GM23338 (cell line): ENCODE measurements around the gene DIPK2B. TPM values are rescaled to one million over a fixed set of nuclear protein-coding genes. Genes with fewer than 3 reads are reported as not detected.

Experiments used
- ATAC-seq: fragments of 200-7000 bp; cut with Tn5 transposase; 3 replicates; pipeline ENCODE4 v1.9.1; 2020
- DNase-seq: peaks from one replicate; pipeline ENCODE4 v3.0.0-alpha.2; 2015; ENCODE audit warnings: low spot score
- H2AFZ ChIP-seq: fragments of 200-600 bp; sonication (generic); 2 replicates; pipeline ENCODE4 v1.8.0; 2016; ENCODE audit warnings: antibody characterized with exemption, mild to moderate bottlenecking, moderate library complexity
- H3F3A ChIP-seq: fragments of 200-600 bp; sonication (generic); replicated peaks from 2 replicates; pipeline ENCODE4 v1.8.0; 2017; ENCODE audit warnings: antibody characterized with exemption, mixed run types, low read depth
- H3K27ac ChIP-seq: fragments of 200-600 bp; sonication (generic); 2 replicates; pipeline ENCODE4 v1.6.1; 2016; ENCODE audit warnings: low read depth
- H3K27me3 ChIP-seq: fragments of 200-600 bp; sonication (generic); 2 replicates; pipeline ENCODE4 v1.8.0; 2016; ENCODE audit warnings: mild to moderate bottlenecking, mixed run types, moderate library complexity; ENCODE audit not compliant: insufficient read depth
- H3K36me3 ChIP-seq: fragments of 200-600 bp; sonication (generic); 2 replicates; pipeline ENCODE4 v1.8.0; 2016; ENCODE audit warnings: mild to moderate bottlenecking; ENCODE audit not compliant: insufficient read depth
- H3K4me1 ChIP-seq: fragments of 200-600 bp; sonication (generic); 2 replicates; pipeline ENCODE4 v1.8.0; 2016; ENCODE audit warnings: mild to moderate bottlenecking, moderate library complexity; ENCODE audit not compliant: insufficient read depth
- H3K4me2 ChIP-seq: fragments of 200-600 bp; sonication (generic); 2 replicates; pipeline ENCODE4 v1.7.1; 2017; ENCODE audit warnings: mixed run types
- H3K4me3 ChIP-seq: fragments of 200-600 bp; sonication (generic); 2 replicates; pipeline ENCODE4 v1.6.1; 2016; ENCODE audit warnings: mixed run types
- H3K79me2 ChIP-seq: fragments of 200-600 bp; sonication (generic); replicated peaks from 2 replicates; pipeline ENCODE4 v1.8.0; 2017; ENCODE audit warnings: mild to moderate bottlenecking; ENCODE audit not compliant: insufficient read depth
- H3K9me2 ChIP-seq: fragments of 200-600 bp; sonication (generic); 2 replicates; pipeline ENCODE4 v1.8.0; 2017; ENCODE audit not compliant: insufficient read depth
- H4K20me1 ChIP-seq: fragments of 200-600 bp; sonication (generic); replicated peaks from 2 replicates; pipeline ENCODE4 v1.8.0; 2017; ENCODE audit warnings: mild to moderate bottlenecking; ENCODE audit not compliant: insufficient read depth
- H3K27ac Mint-ChIP-seq: 2 replicates; pipeline ENCODE4 v1.8.0; 2020; ENCODE audit warnings: inconsistent platforms, mild to moderate bottlenecking, moderate library complexity, mixed read lengths
- H3K27me3 Mint-ChIP-seq: 3 replicates; pipeline ENCODE4 v1.8.0; 2022; ENCODE audit warnings: low read depth, mild to moderate bottlenecking, moderate library complexity, mixed read lengths, inconsistent platforms; ENCODE audit not compliant: insufficient read depth, poor library complexity
- H3K36me3 Mint-ChIP-seq: 3 replicates; pipeline ENCODE4 v1.8.0; 2021; ENCODE audit warnings: low read depth, mild to moderate bottlenecking, inconsistent platforms, moderate library complexity, mixed read lengths
- H3K4me1 Mint-ChIP-seq: 3 replicates; pipeline ENCODE4 v1.8.0; 2020; ENCODE audit warnings: mild to moderate bottlenecking, inconsistent platforms, mixed read lengths
- H3K4me3 Mint-ChIP-seq: 3 replicates; pipeline ENCODE4 v1.8.0; 2021; ENCODE audit warnings: moderate library complexity, mild to moderate bottlenecking, inconsistent platforms, mixed read lengths
- H3K9me3 Mint-ChIP-seq: 3 replicates; pipeline ENCODE4 v1.8.0; 2020; ENCODE audit warnings: moderate library complexity, mild to moderate bottlenecking, inconsistent platforms, mixed read lengths
- CREB1 ChIP-seq: fragments of 250-450 bp; sonication (Bioruptor Pico); IDR thresholded peaks from 2 replicates; pipeline ENCODE4 v1.5.0; 2020; ENCODE audit warnings: low read depth, mild to moderate bottlenecking, moderate library complexity
- CTCF ChIP-seq, 2 experiments: fragments of 200-600 bp in 1 of 2; sonication (generic) in 1 of 2; conservative IDR thresholded peaks; 2 replicates each; pipeline versions ENCODE4 v1.5.1 to v1.6.1; 2016 to 2017; ENCODE audit warnings: antibody characterized with exemption in 2 of 2, low read depth in 2 of 2, mild to moderate bottlenecking in 2 of 2, moderate library complexity in 1 of 2
- ETS1 ChIP-seq: IDR thresholded peaks from 2 replicates; pipeline ENCODE4 v1.6.1; 2016; ENCODE audit warnings: antibody characterized with exemption
- JUNB ChIP-seq: IDR thresholded peaks from one replicate; pipeline ENCODE4 v1.6.1; 2016; ENCODE audit warnings: antibody characterized with exemption; ENCODE audit not compliant: unreplicated experiment
- polyA plus RNA-seq: library from polyadenylated mRNA; unstranded; fragments of >200 nt; fragmentation: Nextera tagmentation; extraction: Ambion mirVana; gene quantifications from 2 replicates; pipeline ENCODE4 v1.2.1, GENCODE V29; 2016
- total RNA-seq: library from RNA; depleted of rRNA; stranded (reverse); fragments of >200 nt; shearing (Covaris generic); gene quantifications from 2 replicates; pipeline ENCODE4 v1.2.3, GENCODE V29; 2014

The DIPK2B gene
- total and polyA plus RNA-seq, 2 experiments from 2014 or later = not detected

- Histone ChIP-seq H3K36me3 (no peaks in the 10 kb centered on the region), H2AFZ (no peak overlapping the region), H3F3A (no peaks in the 10 kb centered on the region), H4K20me1 (no peaks in the 10 kb centered on the region), H3K4me1 (no peaks in the 10 kb centered on the region), H3K79me2 (no peaks in the 10 kb centered on the region), H3K27ac (no peak overlapping the region), H3K4me2 (no peak overlapping the region), H3K9me2 (no peaks in the 10 kb centered on the region), H3K27me3 (no peaks in the 10 kb centered on the region), H3K4me3 (no peak overlapping the region)
- no peak overlapping the region for H3K4me3 Mint-ChIP-seq
- peak; percentile 3 for DNase-seq
- H3K9me3 Mint-ChIP-seq = no peaks in the 10 kb centered on the region; the same call in 2 of the 3 replicates
- TF ChIP-seq CTCF (conservative IDR thresholded peaks at IDR 0.05; ENCODE audit: low read depth in 2 of 2) = peak in 1 of 2 experiments; percentile 44; a peak in 2 of 4 replicates
- TF ChIP-seq JUNB = no peak
- peaks cover 2% of the 10 kb centered on the region for H3K27me3 Mint-ChIP-seq
- H3K4me1 Mint-ChIP-seq = no peaks in the 10 kb centered on the region
- H3K27ac Mint-ChIP-seq = no peak overlapping the region
- no peaks in the 10 kb centered on the region for H3K36me3 Mint-ChIP-seq
- ATAC-seq = no peak
These were observed 39.6 kb upstream of the DIPK2B start for GRCh38 chrX:45240301-45240700.

GRCh38 chrX:45238489-45238888 is 37.8 kb upstream of the DIPK2B start:
- Mint-ChIP-seq H3K36me3 (no peaks in the 10 kb centered on the region), H3K9me3 (no peaks in the 10 kb centered on the region)
- H3K79me2 ChIP-seq = no peaks in the 10 kb centered on the region

More at GRCh38 chrX:45238489-45238888, 37.8 kb upstream of the DIPK2B start:
- H3K4me2 ChIP-seq = no peak overlapping the region
- H3K4me3 ChIP-seq = no peak overlapping the region
- no peaks in the 10 kb centered on the region for H3F3A ChIP-seq
- Mint-ChIP-seq H3K27me3 (peaks cover 2% of the 10 kb centered on the region), H3K27ac (no peak overlapping the region), H3K4me3 (no peak overlapping the region), H3K4me1 (no peaks in the 10 kb centered on the region)
- no peak for TF ChIP-seq CTCF (conservative IDR thresholded peaks at IDR 0.05; ENCODE audit: low read depth in 2 of 2)
- no peak for TF ChIP-seq ETS1
- TF ChIP-seq CREB1 (CRISPR knock-in tag) = no peak
- H3K36me3 ChIP-seq = no peaks in the 10 kb centered on the region
- ATAC-seq = no peak
- H3K9me2 ChIP-seq = no peaks in the 10 kb centered on the region
- H3K4me1 ChIP-seq = no peaks in the 10 kb centered on the region
- no peak overlapping the region for H2AFZ ChIP-seq
- DNase-seq = no peak
- no peak overlapping the region for H3K27ac ChIP-seq
- no peaks in the 10 kb centered on the region for H3K27me3 ChIP-seq
- no peaks in the 10 kb centered on the region for H4K20me1 ChIP-seq
